ENCODE data around the gene CTPS2. TPM values are rescaled to one million over a fixed set of nuclear protein-coding genes. Genes with fewer than 3 reads are reported as not detected.
A peak's percentile ranks its signal among the peaks of the same experiment; 100 is the strongest.
"Not testable (repeated sequence)": the region's sequence is repeated elsewhere in the genome, so short reads cannot be mapped to it uniquely, and the experiment has no call there.

CTPS2 gene
- total RNA-seq, 2 experiments from 2014 or later = 6.3 to 6.6 TPM

- Mint-ChIP-seq H3K4me3 (no peak overlapping the region), H3K36me3 (peaks cover 6% of the 10 kb centered on the region), H3K27me3 (no peaks in the 10 kb centered on the region), H3K4me1 (ENCODE audit: low read depth) (peaks cover 6% of the 10 kb centered on the region), H3K9me3 (no peaks in the 10 kb centered on the region), H3K27ac (no peak overlapping the region)
- CTCF ChIA-PET = no interaction called here
- DNase-seq = no peak
- POLR2A ChIA-PET = no interaction called here
- intact Hi-C loops (cut with micrococcal nuclease) = no loop called here
These were observed 15.2 kb upstream of the CTPS2 start for GRCh38 chrX:16727637-16728036.

GRCh38 chrX:16726347-16726988, 14.0 kb upstream of the CTPS2 start:
- DNase-seq; H3K36me3 Mint-ChIP-seq; H3K4me3 Mint-ChIP-seq; intact Hi-C loops (cut with micrococcal nuclease); CTCF ChIA-PET; H3K27me3 Mint-ChIP-seq; H3K4me1 Mint-ChIP-seq (ENCODE audit: low read depth); H3K27ac Mint-ChIP-seq; H3K9me3 Mint-ChIP-seq; POLR2A ChIA-PET: not testable (repeated sequence)

GRCh38 chrX:16725072-16725471, 12.6 kb upstream of the CTPS2 start:
- no peak overlapping the region for H3K4me3 Mint-ChIP-seq
- H3K27ac Mint-ChIP-seq = no peak overlapping the region
- POLR2A ChIA-PET = no interaction called here
- DNase-seq = no peak
- H3K36me3 Mint-ChIP-seq = peaks cover 6% of the 10 kb centered on the region
- H3K27me3 Mint-ChIP-seq = no peaks in the 10 kb centered on the region
- H3K9me3 Mint-ChIP-seq = no peaks in the 10 kb centered on the region
- peaks cover 17% of the 10 kb centered on the region for H3K4me1 Mint-ChIP-seq (ENCODE audit: low read depth)
- CTCF ChIA-PET = no interaction called here
- intact Hi-C loops (cut with micrococcal nuclease) = no loop called here

DNA sequence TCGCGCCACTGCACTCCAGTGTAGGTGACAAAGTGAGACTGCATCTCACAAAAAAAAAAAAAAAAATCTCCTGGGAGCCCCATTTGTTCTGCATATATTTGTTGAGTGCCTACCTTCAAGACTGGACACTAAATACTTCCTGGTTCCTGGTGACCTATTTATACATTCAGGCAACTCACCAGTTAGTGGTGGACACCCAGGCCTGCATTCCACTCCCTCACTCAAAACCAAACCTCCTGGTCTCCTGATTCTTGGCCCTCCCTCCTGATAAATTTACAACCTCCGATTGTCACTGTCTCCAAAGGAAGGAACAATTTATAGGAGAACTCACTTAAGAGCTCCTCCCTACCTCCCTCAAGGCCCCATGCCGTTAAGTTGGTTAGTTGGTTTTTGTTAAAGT, 10.0 kb upstream of the CTPS2 start:
- CTCF ChIA-PET = no interaction called here
- Mint-ChIP-seq H3K9me3 (no peaks in the 10 kb centered on the region), H3K27me3 (no peaks in the 10 kb centered on the region), H3K36me3 (peaks cover 6% of the 10 kb centered on the region), H3K27ac (no peak overlapping the region), H3K4me3 (no peak overlapping the region), H3K4me1 (ENCODE audit: low read depth) (peaks cover 18% of the 10 kb centered on the region)
- intact Hi-C loops (cut with micrococcal nuclease) = no loop called here
- POLR2A ChIA-PET = no interaction called here
- no peak for DNase-seq

DNA sequence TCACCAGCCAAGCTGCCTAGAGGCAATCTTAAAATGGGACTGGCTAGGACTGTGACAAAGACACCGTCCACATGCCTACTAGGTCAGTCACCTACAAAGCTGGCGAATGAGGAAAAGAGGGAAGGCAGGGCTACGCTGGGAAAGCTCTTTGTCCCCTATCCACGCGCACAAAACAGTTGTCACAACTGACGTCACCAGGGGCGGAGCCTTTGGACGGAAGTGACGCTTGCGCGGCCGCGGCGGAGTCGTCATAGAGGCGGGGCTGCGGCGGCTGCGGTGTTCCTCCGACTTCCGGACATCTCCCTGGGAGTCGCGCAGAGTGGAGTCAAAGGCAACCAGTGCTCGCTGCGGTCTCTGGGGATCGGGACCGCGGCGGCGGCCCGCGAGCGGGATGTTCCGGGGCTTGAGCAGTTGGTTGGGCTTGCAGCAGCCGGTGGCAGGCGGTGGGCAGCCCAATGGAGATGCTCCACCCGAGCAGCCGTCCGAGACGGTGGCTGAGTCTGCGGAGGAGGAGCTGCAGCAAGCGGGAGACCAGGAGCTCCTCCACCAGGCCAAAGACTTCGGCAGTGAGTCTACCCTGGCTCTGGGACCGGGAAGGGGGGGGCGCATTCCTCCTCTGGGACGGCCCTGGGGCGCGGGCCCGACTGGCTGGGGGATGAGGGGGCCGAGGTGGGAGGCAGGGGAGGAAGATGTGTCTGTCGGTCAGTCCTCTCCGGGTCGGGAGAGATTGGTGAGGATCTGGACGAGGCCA, 7.0 kb upstream of the CTPS2 start, which contains the start of gene SYAP1:
Gene SYAP1, plus strand, starts transcription at position 279 of the 751 bp plus-strand sequence. Its CDS starts 113 bp downstream, at position 392.
- H3K27me3 Mint-ChIP-seq = no peaks in the 10 kb centered on the region
- intact Hi-C loops (cut with micrococcal nuclease) = loop anchor here (1.0 to 10.0 kb wide), 6 partner anchors 67 to 1385 kb away; partner anchors contain the start of genes AP1S2, PIGA, RBBP7 and TXLNG
- peak; percentile 94 for DNase-seq
- H3K27ac Mint-ChIP-seq = peak within 1 kb of the TSS; percentile 89
- ChIA-PET POLR2A (interaction anchor here (0.5 to 0.9 kb wide), 3 partner anchors 18 to 163 kb away, joined by 3 to 4 read pairs (median 3); no protein-coding TSS in a partner anchor), CTCF (no interaction called here)
- peak within 1 kb of the TSS; percentile 92 for H3K4me3 Mint-ChIP-seq
- no peaks in the 10 kb centered on the region for H3K36me3 Mint-ChIP-seq
- no peaks in the 10 kb centered on the region for H3K9me3 Mint-ChIP-seq
- peaks cover 18% of the 10 kb centered on the region for H3K4me1 Mint-ChIP-seq (ENCODE audit: low read depth)

GRCh38 chrX:16718824-16719333, 6.4 kb upstream of the CTPS2 start:
- intact Hi-C loops (cut with micrococcal nuclease) = loop anchor here (1.0 to 10.0 kb wide), 6 partner anchors 67 to 1384 kb away; partner anchors contain the start of genes AP1S2, PIGA, RBBP7 and TXLNG
- peaks cover 17% of the 10 kb centered on the region for H3K4me1 Mint-ChIP-seq (ENCODE audit: low read depth)
- H3K27ac Mint-ChIP-seq = peak overlapping the region; percentile 89
- H3K27me3 Mint-ChIP-seq = no peaks in the 10 kb centered on the region
- ChIA-PET CTCF (no interaction called here), POLR2A (interaction anchor here (0.5 kb wide), 1 partner anchor 106 kb away, joined by 3 read pairs; no protein-coding TSS in a partner anchor)
- peak overlapping the region; percentile 92 for H3K4me3 Mint-ChIP-seq
- no peak for DNase-seq
- H3K9me3 Mint-ChIP-seq = no peaks in the 10 kb centered on the region
- H3K36me3 Mint-ChIP-seq = no peaks in the 10 kb centered on the region

DNA sequence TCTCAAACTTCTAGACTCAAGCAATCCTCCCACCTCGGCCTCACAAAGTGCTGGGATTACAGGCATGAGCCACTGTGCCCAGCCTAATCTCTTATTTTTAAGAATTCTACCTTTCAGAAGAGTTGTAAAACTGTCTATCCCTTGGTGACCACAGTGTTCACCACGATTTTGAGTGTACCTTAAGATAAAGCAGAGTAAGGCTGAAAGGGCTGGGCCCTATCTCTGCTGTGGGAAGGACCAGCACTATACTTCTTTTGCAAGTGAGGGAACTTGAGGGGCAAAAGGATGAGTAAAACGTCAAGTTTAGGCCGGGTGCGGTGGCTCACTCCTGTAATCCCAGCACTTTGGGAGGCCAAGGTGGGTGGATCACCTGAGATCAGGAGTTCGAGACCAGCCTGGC, 4.0 kb upstream of the CTPS2 start:
- POLR2A ChIA-PET, CTCF ChIA-PET: not testable (repeated sequence)

DNA sequence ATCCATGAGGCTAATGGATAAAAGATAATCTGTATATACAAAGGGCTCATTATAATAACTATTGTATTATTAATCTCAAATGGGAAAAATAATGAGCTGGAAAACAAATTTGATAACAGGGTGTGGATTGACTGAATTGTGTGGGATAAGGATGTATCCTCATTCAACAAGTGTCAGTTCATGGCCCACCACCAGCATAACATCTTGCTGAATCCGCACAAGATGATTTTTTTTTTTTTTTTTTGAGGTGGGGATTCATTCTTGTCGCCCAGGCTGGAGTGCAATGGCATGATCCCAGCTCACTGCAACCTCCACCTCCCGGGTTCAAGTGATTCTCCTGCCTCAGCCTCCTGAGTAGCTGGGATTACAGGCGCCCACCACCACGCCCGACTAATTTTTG, 3.2 kb upstream of the CTPS2 start:
- peaks cover 19% of the 10 kb centered on the region for H3K4me1 Mint-ChIP-seq (ENCODE audit: low read depth)
- POLR2A ChIA-PET, CTCF ChIA-PET, H3K36me3 Mint-ChIP-seq, H3K27ac Mint-ChIP-seq, H3K9me3 Mint-ChIP-seq, H3K27me3 Mint-ChIP-seq, H3K4me3 Mint-ChIP-seq, DNase-seq: not testable (repeated sequence)
- intact Hi-C loops (cut with micrococcal nuclease) = loop anchor here (10.0 kb wide), 3 partner anchors 961 to 1381 kb away; partner anchors contain the start of gene PIGA

More for the DNA sequence above, 4.0 kb upstream of the CTPS2 start:
- intact Hi-C loops (cut with micrococcal nuclease) = loop anchor here (10.0 kb wide), 3 partner anchors 962 to 1382 kb away; partner anchors contain the start of gene PIGA
- not testable (repeated sequence) for H3K9me3 Mint-ChIP-seq, H3K27me3 Mint-ChIP-seq, DNase-seq, H3K27ac Mint-ChIP-seq, H3K4me3 Mint-ChIP-seq, H3K36me3 Mint-ChIP-seq
- peaks cover 17% of the 10 kb centered on the region for H3K4me1 Mint-ChIP-seq (ENCODE audit: low read depth)

DNA sequence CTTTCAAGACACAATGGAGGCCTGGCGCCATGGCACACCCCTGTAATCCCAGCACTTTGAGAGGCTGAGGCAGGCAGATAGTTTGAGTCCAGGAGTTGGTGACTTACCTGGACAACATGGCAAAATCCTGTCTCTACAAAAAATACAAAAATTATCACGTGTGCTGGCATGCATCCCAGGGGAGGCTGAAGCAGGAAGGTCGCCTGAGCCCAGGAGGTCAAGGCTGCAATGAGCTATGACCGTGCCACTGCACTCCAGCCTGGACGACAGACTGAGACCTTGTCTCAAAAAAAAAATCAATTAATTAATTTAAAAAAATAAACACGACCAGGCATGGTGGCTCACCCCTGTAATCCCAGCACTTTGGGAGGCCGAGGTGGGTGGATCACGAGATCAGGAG, 2.0 kb upstream of the CTPS2 start:
- DNase-seq = no peak
- ChIA-PET CTCF (no interaction called here), POLR2A (no interaction called here)
- intact Hi-C loops (cut with micrococcal nuclease) = loop anchor here (10.0 kb wide), 3 partner anchors 960 to 1380 kb away; partner anchors contain the start of gene PIGA
- H3K36me3 Mint-ChIP-seq = no peaks in the 10 kb centered on the region
- no peaks in the 10 kb centered on the region for H3K9me3 Mint-ChIP-seq
- peaks cover 14% of the 10 kb centered on the region for H3K4me1 Mint-ChIP-seq (ENCODE audit: low read depth)
- H3K4me3 Mint-ChIP-seq = peak overlapping the region; percentile 35
- H3K27me3 Mint-ChIP-seq = no peaks in the 10 kb centered on the region
- no peak overlapping the region for H3K27ac Mint-ChIP-seq

DNA sequence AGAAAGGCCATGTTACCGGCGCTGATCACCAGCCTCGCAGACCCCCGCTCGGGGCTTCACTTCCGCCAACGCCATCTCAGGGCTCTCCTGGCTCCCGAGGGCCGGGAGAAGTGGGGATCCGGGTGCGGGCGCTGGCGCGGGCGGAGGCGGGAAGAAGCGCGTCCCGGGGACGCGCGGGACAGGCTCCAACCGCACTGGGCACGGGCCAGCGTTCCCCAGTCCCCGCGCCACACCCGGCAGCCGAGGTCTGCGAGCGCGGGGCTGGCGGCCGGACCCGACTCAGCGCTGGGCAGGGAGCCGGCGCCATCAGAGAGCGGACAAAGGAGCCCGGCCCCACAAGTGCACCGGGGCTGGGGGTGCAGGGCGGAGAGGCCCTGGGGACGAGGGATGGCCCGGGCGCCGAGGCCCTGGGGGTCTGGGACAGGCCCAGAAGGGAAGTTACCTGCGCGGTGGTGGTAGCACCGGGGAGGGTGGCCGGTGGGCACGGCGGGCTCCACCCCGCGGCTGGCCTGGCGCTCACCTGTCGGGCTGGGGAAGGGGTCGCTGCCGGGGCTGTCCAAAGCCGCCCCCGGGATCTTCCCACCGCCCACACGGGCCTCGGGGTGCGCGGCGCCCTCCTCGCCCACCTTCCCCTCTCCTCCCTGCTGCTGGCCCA, 449 bp downstream of the CTPS2 start:
- peak overlapping the region; percentile 60 for H3K27ac Mint-ChIP-seq
- CTCF ChIA-PET = no interaction called here

GRCh38 chrX:16711219-16711811, 1.2 kb downstream of the CTPS2 start:
- ChIA-PET POLR2A (no interaction called here), CTCF (interaction anchor here (1.6 kb wide), 1 partner anchor 15 kb away, joined by 4 read pairs; no protein-coding TSS in a partner anchor)
- Mint-ChIP-seq H3K36me3 (no peaks in the 10 kb centered on the region), H3K27ac (no peak overlapping the region), H3K27me3 (no peaks in the 10 kb centered on the region), H3K9me3 (no peaks in the 10 kb centered on the region), H3K4me3 (peak overlapping the region; percentile 74), H3K4me1 (ENCODE audit: low read depth) (peaks cover 14% of the 10 kb centered on the region)
- DNase-seq = no peak
- intact Hi-C loops (cut with micrococcal nuclease) = loop anchor here (10.0 kb wide), 3 partner anchors 957 to 1377 kb away; partner anchors contain the start of gene PIGA

More for the DNA sequence above, 449 bp downstream of the CTPS2 start:
- DNase-seq = no peak
- no peaks in the 10 kb centered on the region for H3K9me3 Mint-ChIP-seq
- H3K4me1 Mint-ChIP-seq (ENCODE audit: low read depth) = peaks cover 14% of the 10 kb centered on the region
- intact Hi-C loops (cut with micrococcal nuclease) = loop anchor here (10.0 kb wide), 3 partner anchors 957 to 1377 kb away; partner anchors contain the start of gene PIGA
- no peaks in the 10 kb centered on the region for H3K27me3 Mint-ChIP-seq
- POLR2A ChIA-PET = interaction anchor here (0.6 kb wide), 1 partner anchor 15 kb away, joined by 4 read pairs; no protein-coding TSS in a partner anchor
- H3K36me3 Mint-ChIP-seq = no peaks in the 10 kb centered on the region
- H3K4me3 Mint-ChIP-seq = peak overlapping the region; percentile 78

Data from activated CD4-positive, alpha-beta memory T cell treated with anti-CD3 and anti-CD28 coated beads for 36 hours (primary cell).